Loucy (cell line): ENCODE results near the gene LCN12.

Experiments
- H2AFZ ChIP-seq: fragments of 200-600 bp; sonication (generic); 2 replicates; pipeline ENCODE4 v1.6.0; 2016; ENCODE audit warnings: antibody characterized with exemption, mild to moderate bottlenecking, low read length, moderate library complexity
- H3F3A ChIP-seq: fragments of 200-600 bp; 2 replicates; pipeline ENCODE4 v1.6.0; 2016; ENCODE audit warnings: antibody characterized with exemption, low read depth, mild to moderate bottlenecking
- H3K27me3 ChIP-seq: fragments of 200-600 bp; sonication (generic); 2 replicates; pipeline ENCODE4 v1.6.1; 2014; ENCODE audit warnings: low read length, mild to moderate bottlenecking; ENCODE audit not compliant: insufficient read depth, poor library complexity, severe bottlenecking
- H3K36me3 ChIP-seq: fragments of 200-600 bp; sonication (generic); 2 replicates; pipeline ENCODE4 v1.6.1; 2016; ENCODE audit warnings: low read length; ENCODE audit not compliant: insufficient read depth
- H3K4me1 ChIP-seq: fragments of 200-600 bp; sonication (generic); 2 replicates; pipeline ENCODE4 v1.5.1; 2014; ENCODE audit warnings: low read length, mild to moderate bottlenecking; ENCODE audit not compliant: insufficient read depth, poor library complexity, severe bottlenecking
- H3K4me2 ChIP-seq: fragments of 200-600 bp; sonication (generic); 2 replicates; pipeline ENCODE4 v1.6.0; 2014; ENCODE audit warnings: antibody characterized with exemption, low read length, low read depth, mild to moderate bottlenecking; ENCODE audit not compliant: poor library complexity, severe bottlenecking
- H3K4me3 ChIP-seq: fragments of 200-600 bp; sonication (generic); 2 replicates; pipeline ENCODE4 v1.5.1; 2014; ENCODE audit warnings: low read length, mild to moderate bottlenecking, mixed read lengths; ENCODE audit not compliant: poor library complexity, severe bottlenecking
- H3K79me2 ChIP-seq: fragments of 200-600 bp; sonication (generic); 2 replicates; pipeline ENCODE4 v1.6.1; 2014; ENCODE audit warnings: low read length; ENCODE audit not compliant: insufficient read depth
- H3K9ac ChIP-seq: fragments of 200-600 bp; sonication (generic); 2 replicates; pipeline ENCODE4 v1.6.0; 2014; ENCODE audit warnings: mild to moderate bottlenecking, low read depth, low read length, moderate library complexity; ENCODE audit not compliant: poor library complexity, severe bottlenecking
- H3K9me2 ChIP-seq: fragments of 200-600 bp; sonication (generic); replicated peaks from 2 replicates; pipeline ENCODE4 v1.6.1; 2016; ENCODE audit warnings: low read depth, low read length, mixed read lengths
- H3K9me3 ChIP-seq: fragments of 200-600 bp; sonication (generic); 2 replicates; pipeline ENCODE4 v1.6.1; 2014; ENCODE audit warnings: mild to moderate bottlenecking, antibody characterized with exemption, low read length, low read depth; ENCODE audit not compliant: insufficient read depth
- H4K20me1 ChIP-seq: fragments of 200-600 bp; sonication (generic); 2 replicates; pipeline ENCODE4 v1.6.0; 2014; ENCODE audit warnings: antibody characterized with exemption, low read length, mild to moderate bottlenecking; ENCODE audit not compliant: insufficient read depth, poor library complexity, severe bottlenecking
- CTCF ChIP-seq: fragments of 200-600 bp; sonication (generic); conservative IDR thresholded peaks from 2 replicates; pipeline ENCODE4 v1.5.1; 2014; ENCODE audit warnings: mild to moderate bottlenecking, antibody characterized with exemption, low read length
- EZH2phosphoT487 ChIP-seq: fragments of 200-600 bp; IDR thresholded peaks from 2 replicates; pipeline ENCODE4 v1.6.1; 2018; ENCODE audit warnings: antibody characterized with exemption, mild to moderate bottlenecking, moderate library complexity, borderline replicate concordance

LCN12 gene

GRCh38 chr9:136962163-136962562, 10.1 kb downstream of the LCN12 start:
- no peaks in the 10 kb centered on the region for H3K36me3 ChIP-seq
- no peaks in the 10 kb centered on the region for H4K20me1 ChIP-seq
- no peak overlapping the region for H3K4me2 ChIP-seq
- H3F3A ChIP-seq, result no peaks in the 10 kb centered on the region
- H3K4me3 ChIP-seq, result no peak overlapping the region
- H3K9me2 ChIP-seq, result no peaks in the 10 kb centered on the region
- no peaks in the 10 kb centered on the region for H3K27me3 ChIP-seq
- H3K9ac ChIP-seq, result no peak overlapping the region
- peaks cover 9% of the 10 kb centered on the region for H3K4me1 ChIP-seq
- TF ChIP-seq CTCF (no peak), EZH2phosphoT487 (no peak)
- no peaks in the 10 kb centered on the region for H3K9me3 ChIP-seq
- no peaks in the 10 kb centered on the region for H3K79me2 ChIP-seq
- H2AFZ ChIP-seq, result no peak overlapping the region

GRCh38 chr9:136962701-136963248, 10.7 kb downstream of the LCN12 start:
- Histone ChIP-seq H3K9ac (no peak overlapping the region), H3K4me2 (no peak overlapping the region), H2AFZ (no peak overlapping the region), H3K36me3 (no peaks in the 10 kb centered on the region), H3K9me2 (no peaks in the 10 kb centered on the region), H3K4me3 (no peak overlapping the region), H3F3A (no peaks in the 10 kb centered on the region), H3K9me3 (no peaks in the 10 kb centered on the region), H4K20me1 (no peaks in the 10 kb centered on the region), H3K27me3 (no peaks in the 10 kb centered on the region), H3K79me2 (no peaks in the 10 kb centered on the region), H3K4me1 (peaks cover 9% of the 10 kb centered on the region)
- TF ChIP-seq EZH2phosphoT487 (no peak), CTCF (no peak)

GRCh38 chr9:136963341-136963740, 11.3 kb downstream of the LCN12 start:
- no peaks in the 10 kb centered on the region for H3K79me2 ChIP-seq
- no peak overlapping the region for H3K4me3 ChIP-seq
- no peak overlapping the region for H3K4me2 ChIP-seq
- no peaks in the 10 kb centered on the region for H3F3A ChIP-seq
- TF ChIP-seq EZH2phosphoT487 (no peak), CTCF (no peak)
- no peaks in the 10 kb centered on the region for H3K9me2 ChIP-seq
- H4K20me1 ChIP-seq, result no peaks in the 10 kb centered on the region
- no peak overlapping the region for H2AFZ ChIP-seq
- H3K36me3 ChIP-seq, result no peaks in the 10 kb centered on the region
- H3K4me1 ChIP-seq, result peaks cover 9% of the 10 kb centered on the region
- no peaks in the 10 kb centered on the region for H3K27me3 ChIP-seq
- H3K9ac ChIP-seq, result no peak overlapping the region
- no peaks in the 10 kb centered on the region for H3K9me3 ChIP-seq
